ENCODE measurements around the gene GPC6.
"Not testable (repeated sequence)": the region's sequence is repeated elsewhere in the genome, so short reads cannot be mapped to it uniquely, and the experiment has no call there.

GPC6 gene

DNA sequence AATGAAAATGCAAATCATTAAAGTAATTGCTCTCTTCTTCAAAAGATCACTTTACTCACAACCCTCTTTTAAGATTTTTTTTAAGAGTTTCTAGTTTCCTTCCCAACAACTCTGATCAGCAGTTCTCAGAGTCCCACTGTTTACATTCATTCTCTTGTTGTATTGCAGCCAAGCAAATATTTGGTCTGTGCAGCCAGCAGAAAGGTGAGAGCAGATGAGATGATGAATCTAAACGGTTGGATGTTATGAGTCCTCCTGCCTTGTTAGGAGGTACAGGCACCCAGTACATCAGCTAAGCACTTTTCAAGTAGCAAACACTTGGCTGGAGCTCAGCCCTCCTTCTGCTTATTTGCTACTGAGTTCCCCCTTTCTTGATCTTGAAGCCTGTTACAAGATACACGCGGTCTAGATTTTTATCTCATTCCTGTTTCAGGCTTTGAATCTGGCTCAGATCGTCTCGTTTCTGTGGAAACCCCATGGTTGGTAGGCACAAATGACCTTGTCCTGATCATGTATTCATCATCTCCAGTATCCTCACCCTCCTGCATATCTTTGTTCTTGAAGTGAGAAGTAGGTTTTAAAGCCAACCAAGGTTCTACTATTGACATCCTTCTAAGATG is 952.1 kb downstream of the GPC6 start:
- in situ Hi-C loops (cut with MboI; ENCODE audit: low sequenced_read_pairs), result no loop called here

DNA sequence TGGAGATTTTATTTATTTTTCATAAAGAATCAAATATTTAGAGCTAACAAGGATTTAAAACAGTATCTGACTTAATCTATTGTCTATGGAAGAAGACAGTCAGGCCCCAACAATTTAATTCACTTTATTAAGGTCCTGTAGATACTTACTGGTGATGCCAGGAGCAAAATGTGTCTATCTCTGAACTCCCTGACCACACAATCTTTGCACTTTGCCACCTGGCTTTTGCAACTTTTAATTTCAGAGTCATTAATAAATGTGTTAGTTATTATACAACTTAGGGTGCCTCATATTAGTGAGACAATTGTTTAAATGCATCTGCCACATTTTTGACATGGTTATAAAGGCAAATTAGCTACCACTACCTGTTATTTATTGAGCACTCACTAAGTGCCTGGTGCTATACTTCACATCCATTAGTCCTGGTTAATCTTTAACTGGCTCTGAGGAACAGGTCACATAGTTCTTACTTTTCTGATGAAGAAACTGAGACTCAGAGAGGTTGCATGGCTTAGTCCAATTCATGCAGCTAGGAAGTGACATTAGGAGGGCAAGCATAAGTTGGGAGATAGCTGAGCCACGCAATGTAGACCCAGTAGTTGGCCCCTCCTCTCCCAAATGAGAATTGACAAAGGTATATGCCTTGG is 955.0 kb downstream of the GPC6 start:
- in situ Hi-C loops (cut with MboI; ENCODE audit: low sequenced_read_pairs), result no loop called here

DNA sequence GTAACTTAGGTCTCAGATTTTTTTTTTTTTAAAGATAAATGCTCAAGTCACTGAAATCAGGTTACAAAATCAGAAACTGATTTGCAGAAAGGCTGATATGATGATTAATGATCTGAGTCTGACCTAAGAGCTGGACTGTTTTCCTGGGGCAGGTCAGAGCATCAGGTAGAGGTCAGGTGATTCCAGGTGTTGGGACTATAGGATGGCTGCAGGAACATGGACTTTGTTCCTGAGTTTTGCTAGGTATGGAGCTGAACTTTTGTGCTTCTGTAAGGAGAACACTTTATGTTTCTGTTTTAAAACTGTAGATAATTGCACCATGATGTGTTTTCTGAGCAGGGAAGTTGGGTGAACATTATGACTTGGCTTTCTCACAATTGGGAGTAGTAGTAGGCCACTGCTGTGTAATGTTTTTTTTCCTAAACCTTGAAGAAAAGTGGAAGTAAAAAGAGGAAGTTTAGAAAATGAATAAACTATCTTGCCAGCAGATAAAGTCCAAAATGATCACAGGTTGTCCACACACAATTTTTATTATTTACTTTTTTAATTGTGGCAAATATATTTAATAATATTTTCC is 955.7 kb downstream of the GPC6 start:
- in situ Hi-C loops (cut with MboI; ENCODE audit: low sequenced_read_pairs), result no loop called here

DNA sequence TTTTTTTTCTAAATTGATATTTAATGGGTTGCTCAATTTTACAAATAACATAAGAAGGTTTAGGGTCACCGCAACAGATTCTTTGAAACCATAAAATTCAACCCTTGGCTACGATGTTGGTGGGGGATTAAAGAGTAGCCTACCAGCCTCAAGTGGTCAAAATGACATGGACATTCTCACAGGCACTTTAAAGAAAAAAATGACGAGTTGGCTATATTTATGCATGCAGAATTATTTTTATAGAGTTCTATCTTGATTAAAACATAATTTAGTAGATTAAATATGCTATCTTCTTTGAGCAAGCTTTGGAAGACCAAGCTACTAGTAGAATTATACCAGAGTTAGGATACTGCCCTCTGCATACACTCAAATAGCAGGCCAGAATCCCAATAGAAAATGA is 959.9 kb downstream of the GPC6 start:
- in situ Hi-C loops (cut with MboI; ENCODE audit: low sequenced_read_pairs), result no loop called here

DNA sequence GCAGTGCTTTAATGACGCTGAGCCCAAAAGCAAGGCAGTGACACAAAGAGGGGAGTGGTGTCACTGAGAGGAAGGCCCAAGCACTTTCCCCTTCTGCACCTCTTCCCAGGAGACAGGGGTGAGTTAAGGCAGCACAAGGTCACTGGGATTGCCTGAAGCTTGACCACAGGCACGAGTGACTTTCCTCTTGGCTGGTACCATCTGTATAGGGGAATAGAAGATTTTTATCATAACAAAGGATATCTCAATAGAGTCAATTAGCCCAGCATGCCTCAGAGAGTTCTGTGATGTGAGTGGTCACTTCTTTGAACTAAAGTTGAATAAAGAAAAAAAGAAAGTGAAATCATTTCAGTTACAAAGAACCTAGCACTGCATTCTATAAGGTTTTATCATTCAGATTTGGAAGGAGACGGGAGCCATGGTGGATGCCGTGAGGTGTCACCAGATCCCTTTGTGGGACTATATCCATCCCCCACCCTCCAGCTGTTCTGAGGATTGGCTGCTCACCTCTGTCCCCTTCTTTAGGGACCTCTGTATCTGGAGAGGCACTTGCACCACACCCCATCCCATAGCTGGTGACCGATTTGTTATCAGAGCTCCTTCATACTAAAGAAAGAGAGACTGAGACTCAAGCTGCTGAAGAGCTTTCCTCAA is 961.7 kb downstream of the GPC6 start:
- in situ Hi-C loops (cut with MboI; ENCODE audit: low sequenced_read_pairs), result no loop called here

DNA sequence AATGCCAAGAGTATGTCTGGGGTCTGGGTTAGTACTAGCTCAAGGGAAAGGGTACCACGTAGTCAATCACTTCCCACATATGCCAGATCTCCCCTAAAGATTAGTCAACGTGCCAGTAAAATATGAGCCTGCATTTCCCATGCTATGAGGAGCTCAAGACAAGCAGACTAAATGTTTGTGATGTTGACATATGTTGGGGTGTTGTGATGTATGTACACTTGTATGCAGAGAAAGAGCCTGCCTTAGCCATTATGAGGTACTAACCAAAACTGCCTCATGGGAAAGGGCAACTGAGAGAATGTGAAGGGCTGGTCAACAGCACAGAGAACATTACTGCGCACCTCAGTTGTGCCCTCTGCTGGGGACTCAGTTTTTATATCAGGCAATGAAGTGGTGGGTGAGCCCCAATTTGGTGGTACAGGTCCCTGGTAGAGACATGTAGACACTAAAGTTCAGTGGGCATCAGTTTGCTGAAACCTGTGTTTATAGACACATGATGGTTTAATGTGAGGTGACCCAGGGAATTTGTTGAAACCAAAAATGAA is 965.9 kb downstream of the GPC6 start:
- in situ Hi-C loops (cut with MboI; ENCODE audit: low sequenced_read_pairs), result no loop called here

DNA sequence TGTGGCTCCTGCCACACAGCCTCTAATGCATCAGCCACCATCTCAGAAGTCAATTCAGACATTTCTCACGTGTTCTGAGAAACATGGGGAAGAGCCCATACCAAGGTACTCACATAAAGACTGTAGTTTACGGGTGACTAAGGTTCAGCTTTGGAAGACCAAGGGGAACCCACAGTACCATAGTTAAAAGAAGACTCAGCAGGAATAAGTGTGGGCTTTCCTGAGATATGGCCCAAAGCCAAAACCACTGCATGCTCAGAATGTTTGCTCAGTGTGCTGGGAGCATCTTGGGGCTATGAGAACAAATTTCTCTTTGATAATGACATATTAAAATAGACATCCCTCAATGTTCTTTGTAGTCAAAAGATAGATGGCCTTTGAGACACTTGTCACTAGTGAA is 969.1 kb downstream of the GPC6 start:
- in situ Hi-C loops (cut with MboI; ENCODE audit: low sequenced_read_pairs), result no loop called here

DNA sequence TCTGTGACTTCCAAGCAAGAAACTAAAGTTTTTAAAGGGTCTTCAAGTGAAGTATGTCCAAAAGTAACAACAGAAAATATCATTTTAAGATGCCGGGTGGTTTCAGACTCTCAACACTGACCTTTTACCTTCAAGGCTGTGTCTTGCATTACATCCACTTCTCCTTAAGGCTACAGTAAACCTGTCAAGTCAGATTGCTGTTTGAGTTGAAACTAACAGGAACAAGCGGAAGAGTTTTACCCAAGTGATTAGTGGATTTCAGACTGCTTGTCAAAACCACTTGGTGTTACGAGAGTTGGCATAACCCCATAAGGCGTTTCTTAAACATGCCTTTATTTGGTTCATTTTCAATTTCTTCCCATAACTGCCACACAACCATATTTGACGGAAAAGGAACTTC is 969.8 kb downstream of the GPC6 start:
- in situ Hi-C loops (cut with MboI; ENCODE audit: low sequenced_read_pairs), result no loop called here

DNA sequence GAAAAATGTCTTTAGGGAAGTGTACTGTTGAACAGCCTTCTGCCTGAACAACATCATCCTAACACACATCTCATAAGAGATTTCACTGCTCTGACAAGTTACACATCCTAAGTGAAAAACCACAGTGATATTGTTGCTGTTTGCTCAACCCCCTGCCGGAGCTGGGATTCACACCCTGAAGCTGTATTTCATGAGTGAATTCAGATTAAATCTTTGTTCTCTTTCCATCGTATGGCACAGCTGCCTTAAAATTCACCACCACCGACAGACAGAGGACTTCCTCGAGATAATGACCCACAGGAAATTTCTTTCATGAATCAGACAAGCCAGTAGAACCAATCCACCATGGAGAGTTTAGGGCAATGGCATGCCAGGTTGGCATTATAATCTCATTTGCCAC is 972.1 kb downstream of the GPC6 start:
- in situ Hi-C loops (cut with MboI; ENCODE audit: low sequenced_read_pairs), result no loop called here

DNA sequence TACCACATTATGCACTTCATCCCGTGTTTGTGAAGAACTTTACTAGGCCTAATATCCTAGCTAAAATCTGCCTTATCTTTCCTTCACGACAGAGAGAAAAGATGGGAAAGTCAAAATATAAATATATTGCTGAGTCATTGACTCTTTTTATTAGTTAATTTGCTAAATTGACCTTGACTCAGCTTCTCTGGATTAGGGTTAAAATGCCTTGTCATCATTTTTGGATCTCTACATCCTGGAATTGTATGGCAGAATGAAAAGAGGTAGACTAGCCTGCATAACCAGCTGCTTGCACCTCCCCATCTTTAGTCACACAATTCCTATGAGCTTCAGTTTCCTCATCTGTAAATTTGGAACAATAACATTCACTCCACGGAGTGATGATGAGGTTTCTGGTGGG is 972.5 kb downstream of the GPC6 start:
- in situ Hi-C loops (cut with MboI; ENCODE audit: low sequenced_read_pairs), result no loop called here

DNA sequence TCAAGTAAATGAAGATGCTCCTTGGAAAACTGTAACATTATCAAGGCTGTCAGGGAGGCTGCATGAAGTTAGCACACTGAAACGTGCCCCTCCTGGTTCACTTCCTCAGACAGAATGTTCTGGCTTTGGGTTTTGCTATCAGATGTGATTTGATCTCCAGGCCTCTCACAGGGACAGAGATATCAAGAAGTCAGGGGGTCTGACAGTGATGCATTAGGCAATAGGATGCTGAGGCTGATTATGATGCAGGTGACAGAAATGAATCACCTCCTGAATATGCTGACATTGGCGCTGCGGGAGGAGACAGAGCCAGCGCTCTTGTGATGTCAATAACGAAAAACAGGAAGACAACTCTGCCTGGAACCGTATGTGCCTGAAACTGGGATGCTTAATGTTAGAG is 974.4 kb downstream of the GPC6 start:
- in situ Hi-C loops (cut with MboI; ENCODE audit: low sequenced_read_pairs), result no loop called here

DNA sequence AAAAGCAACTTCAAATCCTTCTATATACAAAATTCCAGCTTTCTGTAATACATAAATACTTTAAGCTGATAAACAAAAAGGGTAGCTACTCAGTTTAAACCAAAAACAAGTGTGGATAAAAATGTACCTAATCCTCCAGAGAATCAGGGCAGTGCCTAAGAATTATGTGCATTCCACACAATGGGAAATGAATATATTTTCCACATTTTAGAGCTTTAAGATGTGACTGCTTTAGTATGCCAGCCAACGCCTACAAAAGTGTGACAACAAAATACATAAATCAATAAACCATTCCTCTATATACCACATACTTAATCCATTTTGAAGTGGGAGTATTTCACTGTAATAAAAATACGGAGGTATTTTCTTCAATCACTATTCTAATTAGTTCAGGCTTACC is 977.6 kb downstream of the GPC6 start:
- in situ Hi-C loops (cut with MboI; ENCODE audit: low sequenced_read_pairs), result no loop called here

DNA sequence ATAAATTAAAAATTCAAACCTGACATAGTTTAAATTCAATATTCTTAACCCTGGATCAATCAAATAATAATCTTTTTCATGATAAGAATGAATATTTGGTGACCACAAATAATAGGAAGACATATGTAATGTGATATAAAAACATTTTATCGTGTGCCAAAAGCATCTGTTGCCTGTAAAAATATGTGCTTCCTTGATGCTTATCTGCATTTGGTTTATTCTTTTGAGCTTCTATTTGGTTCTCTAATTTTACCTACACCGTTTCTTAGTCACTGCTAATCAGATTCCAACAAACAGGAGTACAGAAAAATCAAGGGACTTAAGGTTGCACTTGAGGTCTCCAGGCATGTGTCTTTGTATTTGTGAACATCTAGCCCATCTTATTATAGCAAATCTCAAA is 978.3 kb downstream of the GPC6 start:
- in situ Hi-C loops (cut with MboI; ENCODE audit: low sequenced_read_pairs), result no loop called here

DNA sequence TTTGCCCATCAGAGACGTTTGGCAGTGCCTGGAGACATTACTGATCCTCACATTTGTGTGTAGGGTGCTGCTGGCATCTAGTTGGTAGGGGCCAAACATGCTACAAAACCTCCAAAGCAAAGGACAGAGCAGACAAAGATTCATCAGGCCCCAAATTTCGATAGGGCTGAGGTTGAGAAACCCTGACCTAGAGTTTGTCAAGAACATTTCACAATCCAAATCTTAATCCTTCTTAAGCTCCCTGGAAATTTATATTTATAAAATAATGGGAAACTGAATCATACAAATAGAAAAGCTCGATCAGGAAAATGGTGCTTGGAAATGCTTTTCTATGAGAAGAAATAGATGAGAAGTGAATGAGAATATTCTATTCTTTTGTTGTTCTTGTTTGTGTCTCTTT is 979.3 kb downstream of the GPC6 start:
- in situ Hi-C loops (cut with MboI; ENCODE audit: low sequenced_read_pairs), result no loop called here

DNA sequence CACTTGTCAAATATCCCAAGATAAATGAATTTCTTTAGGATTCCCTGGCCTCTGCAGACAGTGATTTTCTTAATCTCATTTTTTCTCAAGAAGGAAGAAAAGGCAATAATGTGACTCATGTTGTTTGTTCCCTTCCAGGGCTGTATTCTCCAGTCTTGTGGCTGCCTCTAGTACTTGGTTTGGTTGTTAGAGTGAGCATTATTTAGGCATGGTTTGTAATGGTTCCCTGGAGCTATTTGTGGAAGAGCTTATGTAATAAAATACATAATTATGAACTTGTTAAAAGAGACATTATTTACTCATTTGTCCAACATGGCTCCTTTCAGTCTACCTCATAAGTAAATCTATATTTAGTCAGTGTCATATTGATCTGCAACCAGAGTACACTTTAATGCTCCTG is 982.5 kb downstream of the GPC6 start:
- in situ Hi-C loops (cut with MboI; ENCODE audit: low sequenced_read_pairs), result no loop called here

DNA sequence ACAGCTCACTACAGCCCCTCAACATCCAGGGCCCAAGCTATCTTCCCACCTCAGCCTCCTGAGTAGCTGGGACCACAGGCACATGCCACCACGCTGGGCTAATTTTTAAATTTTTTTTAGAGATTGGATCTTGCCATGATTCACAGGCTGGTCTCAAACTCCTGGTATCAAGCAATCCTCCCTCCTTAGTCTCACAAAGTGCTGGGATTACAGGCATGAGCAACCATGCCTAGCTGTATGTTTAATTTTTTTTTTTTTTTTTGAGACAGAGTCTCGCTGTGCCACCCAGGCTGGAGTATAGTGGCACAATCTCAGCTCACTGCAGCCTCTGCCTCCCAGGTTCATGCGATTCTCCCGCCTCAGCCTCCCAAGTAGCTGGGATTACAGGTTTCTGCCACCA is 983.3 kb downstream of the GPC6 start:
- in situ Hi-C loops (cut with MboI; ENCODE audit: low sequenced_read_pairs), result not testable (repeated sequence)

DNA sequence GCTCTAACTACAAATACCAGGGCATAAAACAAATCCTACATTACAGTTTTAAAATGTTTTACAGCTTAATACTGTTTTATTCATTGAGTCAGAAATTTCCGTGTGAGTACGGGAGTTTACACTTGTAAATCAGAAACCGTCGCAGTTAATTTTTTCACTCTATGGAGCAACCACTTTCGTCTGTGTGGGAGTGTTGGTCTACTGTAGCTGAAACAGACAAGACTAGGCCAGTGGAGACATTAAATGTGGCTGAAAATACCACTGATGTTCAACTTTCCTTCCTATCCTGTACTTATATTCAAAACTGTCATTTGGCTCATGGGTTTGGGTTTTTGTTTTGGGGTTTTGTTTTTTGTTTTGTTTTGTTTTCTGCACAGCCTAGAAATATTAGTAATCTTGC is 984.2 kb downstream of the GPC6 start:
- in situ Hi-C loops (cut with MboI; ENCODE audit: low sequenced_read_pairs), result no loop called here

DNA sequence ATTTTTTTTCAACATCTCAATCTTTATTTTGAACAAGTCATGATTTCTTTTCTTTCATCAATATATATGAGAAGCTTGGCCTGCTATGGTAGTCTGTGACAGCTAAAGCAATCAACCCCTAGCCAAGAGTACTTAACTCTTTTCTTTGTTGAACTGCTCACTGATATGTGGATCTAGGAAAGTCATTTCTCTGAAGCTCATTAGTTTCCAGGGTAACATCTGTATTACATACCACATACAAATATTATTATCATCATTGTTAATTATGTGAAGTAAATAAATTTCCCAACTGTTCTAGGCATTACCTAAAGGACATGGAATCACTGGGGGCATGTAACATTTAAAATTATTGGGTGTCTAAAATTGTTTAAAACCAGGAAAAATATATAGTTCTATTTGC is 985.6 kb downstream of the GPC6 start:
- in situ Hi-C loops (cut with MboI; ENCODE audit: low sequenced_read_pairs), result no loop called here

DNA sequence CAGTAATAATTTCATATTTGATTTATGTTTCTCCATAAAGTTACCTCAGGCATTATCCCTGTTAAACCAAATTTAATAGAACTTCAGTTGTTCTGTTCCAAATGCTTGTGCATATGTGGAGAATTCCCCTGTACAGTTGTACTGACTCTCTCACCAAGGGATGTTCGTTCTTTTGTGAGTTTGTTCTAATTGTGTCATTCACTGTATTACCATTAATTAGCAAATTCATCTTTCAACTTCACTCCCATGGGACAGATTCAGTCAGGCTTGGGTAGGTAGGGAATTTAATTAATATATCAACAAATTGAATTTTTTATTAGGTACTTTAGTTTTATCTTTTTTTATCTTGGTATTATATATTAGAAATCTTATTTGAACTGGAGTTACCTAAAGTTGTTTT is 987.5 kb downstream of the GPC6 start:
- in situ Hi-C loops (cut with MboI; ENCODE audit: low sequenced_read_pairs), result no loop called here

DNA sequence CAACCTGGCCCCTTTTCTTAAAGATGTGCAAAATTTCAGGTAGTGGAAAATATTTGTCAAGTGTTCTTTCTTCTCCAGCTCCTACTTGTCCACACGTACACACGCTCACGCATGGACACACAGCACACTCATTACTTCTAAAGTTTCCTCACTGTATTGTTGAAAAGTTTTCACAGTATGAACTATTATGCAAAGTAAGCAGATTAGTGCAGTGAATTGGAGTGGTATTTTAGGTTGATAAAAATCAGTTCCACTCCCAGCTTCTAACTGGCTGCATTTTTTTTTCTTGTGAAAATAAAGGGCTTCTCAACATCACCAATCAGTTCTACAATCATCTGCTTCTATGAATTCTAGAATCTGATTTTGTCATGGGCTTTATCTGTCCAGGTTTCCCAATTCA is 988.4 kb downstream of the GPC6 start:
- in situ Hi-C loops (cut with MboI; ENCODE audit: low sequenced_read_pairs), result no loop called here

DNA sequence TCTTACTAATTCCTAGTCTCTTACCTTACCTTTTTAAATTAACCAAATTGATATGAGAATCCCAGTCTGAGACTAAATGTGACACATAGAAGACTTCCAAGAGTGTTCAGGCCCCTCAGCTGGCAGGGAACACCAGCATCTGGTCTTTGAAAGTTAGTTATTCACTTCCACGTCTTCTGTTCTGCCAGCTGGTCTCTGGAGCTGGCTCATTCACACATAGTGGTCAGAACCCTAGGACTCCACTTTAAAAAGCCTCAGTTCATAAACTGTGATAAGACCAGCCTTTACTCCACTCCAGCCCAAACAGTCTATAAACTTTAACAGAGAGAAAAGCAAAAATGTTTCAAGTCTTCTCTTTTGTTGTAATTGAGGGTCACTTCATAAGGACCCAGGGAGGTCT is 989.9 kb downstream of the GPC6 start:
- in situ Hi-C loops (cut with MboI; ENCODE audit: low sequenced_read_pairs), result no loop called here

DNA sequence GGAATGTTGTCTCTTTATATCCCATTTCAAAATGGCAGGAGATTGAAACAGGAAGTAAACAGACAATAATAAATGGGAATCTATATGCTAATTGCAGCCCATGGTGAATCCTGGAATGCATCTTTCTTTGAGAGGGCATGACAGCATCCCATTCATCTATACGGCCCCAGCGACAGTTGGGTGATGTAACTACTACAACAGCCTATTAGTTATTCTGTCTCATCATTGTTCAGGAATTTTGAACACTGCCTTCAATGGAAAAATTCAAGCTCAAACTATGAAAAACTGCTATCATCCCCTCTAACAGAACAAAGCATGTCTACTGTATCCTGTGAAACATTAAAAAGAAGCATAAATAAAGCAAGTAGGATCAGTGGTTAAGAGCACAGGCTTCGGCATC is 990.8 kb downstream of the GPC6 start:
- in situ Hi-C loops (cut with MboI; ENCODE audit: low sequenced_read_pairs), result no loop called here

Measured in hTERT RPE-1 (cell line).